NCI-H69 (cell line): ENCODE measurements around the gene PIP5K1A.
"Not testable (repeated sequence)": the region's sequence is repeated elsewhere in the genome, so short reads cannot be mapped to it uniquely, and the experiment has no call there.

Experiments
- DNase-seq: peaks from one replicate; lab custom pipeline; 2025; lab: John Stamatoyannopoulos, UW

The PIP5K1A gene

GRCh38 chr1:151198254-151199127, at the start of gene PIP5K1A:
Gene PIP5K1A, plus strand, starts transcription at chr1:151198552. Its CDS starts 445 bp downstream, at chr1:151198997.
- peak; percentile 99 for DNase-seq

- DNase-seq = no peak
Measured at GRCh38 chr1:151156515-151156819, 41.9 kb upstream of the PIP5K1A start, which contains the start of gene TNFAIP8L2. Gene TNFAIP8L2, plus strand, starts transcription at chr1:151156649. Its CDS starts 2,049 bp downstream, at chr1:151158698.

- no peak for DNase-seq
Measured at GRCh38 chr1:151157067-151157531, 41.3 kb upstream of the PIP5K1A start.

GRCh38 chr1:151158326-151158725, 40.0 kb upstream of the PIP5K1A start:
- DNase-seq = no peak

- no peak for DNase-seq
Measured at GRCh38 chr1:151158751-151159251, 39.6 kb upstream of the PIP5K1A start.

- DNase-seq = peak; percentile 13
Measured at GRCh38 chr1:151159373-151159772, 39.0 kb upstream of the PIP5K1A start.

GRCh38 chr1:151164732-151165280, 33.5 kb upstream of the PIP5K1A start:
- DNase-seq = no peak

GRCh38 chr1:151165281-151165737, 33.0 kb upstream of the PIP5K1A start:
- peak; percentile 82 for DNase-seq

- peak; percentile 100 for DNase-seq
Measured at GRCh38 chr1:151165738-151166504, 32.4 kb upstream of the PIP5K1A start, which contains the start of the genes LYSMD1 and SCNM1. Gene LYSMD1, minus strand, starts transcription at chr1:151165902. Its CDS starts 644 bp downstream, at chr1:151165258. Gene SCNM1, plus strand, starts transcription at chr1:151166144. Its CDS starts 9 bp downstream, at chr1:151166153.

- peak; percentile 50 for DNase-seq
Measured at GRCh38 chr1:151166505-151166956, 31.8 kb upstream of the PIP5K1A start.

GRCh38 chr1:151167116-151167515, 31.2 kb upstream of the PIP5K1A start:
- no peak for DNase-seq

- no peak for DNase-seq
Measured at GRCh38 chr1:151171190-151171589, 27.2 kb upstream of the PIP5K1A start.

GRCh38 chr1:151175041-151175741, 23.2 kb upstream of the PIP5K1A start:
- no peak for DNase-seq

- peak; percentile 28 for DNase-seq
Measured at GRCh38 chr1:151175863-151176262, 22.5 kb upstream of the PIP5K1A start, which contains the start of gene TMOD4. Gene TMOD4, minus strand, starts transcription at chr1:151175981. Its CDS starts 1,106 bp downstream, at chr1:151174875.

- no peak for DNase-seq
Measured at GRCh38 chr1:151176514-151177045, 21.8 kb upstream of the PIP5K1A start.

- DNase-seq = no peak
Measured at GRCh38 chr1:151184211-151184610, 14.1 kb upstream of the PIP5K1A start.

- DNase-seq = peak; percentile 68
Measured at GRCh38 chr1:151187205-151187604, 11.1 kb upstream of the PIP5K1A start.

GRCh38 chr1:151188667-151189066, 9.7 kb upstream of the PIP5K1A start:
- not testable (repeated sequence) for DNase-seq

- DNase-seq = peak; percentile 98
Measured at GRCh38 chr1:151189637-151190445, 8.5 kb upstream of the PIP5K1A start, which contains the start of gene VPS72. Gene VPS72, minus strand, starts transcription at chr1:151190197. Its CDS starts 76 bp downstream, at chr1:151190121.

GRCh38 chr1:151192047-151192446, 6.3 kb upstream of the PIP5K1A start:
- no peak for DNase-seq
